Mesothelial cell of epicardium (in vitro differentiated cells): ENCODE measurements around the gene ZDHHC1. TPM values are rescaled to one million over a fixed set of nuclear protein-coding genes. Genes with fewer than 3 reads are reported as not detected.

Experiments
- DNase-seq, 2 experiments: peaks; one replicate each; pipeline ENCODE4 v3.0.0; 2021; ENCODE audit warnings: low spot score in 2 of 2; ENCODE audit not compliant: unreplicated experiment in 2 of 2
- H3K27ac Mint-ChIP-seq: 2 replicates; pipeline ENCODE4 v1.8.0; 2021; ENCODE audit warnings: mixed read lengths
- H3K27me3 Mint-ChIP-seq: 2 replicates; pipeline ENCODE4 v1.8.0; 2021; ENCODE audit warnings: low read depth, mixed read lengths
- H3K36me3 Mint-ChIP-seq: 2 replicates; pipeline ENCODE4 v1.8.0; 2021; ENCODE audit warnings: mixed read lengths
- H3K4me1 Mint-ChIP-seq: 2 replicates; pipeline ENCODE4 v1.8.0; 2021; ENCODE audit warnings: mixed read lengths
- H3K4me3 Mint-ChIP-seq: 2 replicates; pipeline ENCODE4 v1.8.0; 2021; ENCODE audit warnings: mild to moderate bottlenecking, moderate library complexity, mixed read lengths
- H3K9me3 Mint-ChIP-seq: 2 replicates; pipeline ENCODE4 v1.8.0; 2021; ENCODE audit warnings: mixed read lengths
- CTCF ChIP-seq: fragments of 200-600 bp; sonication (generic); IDR thresholded peaks from one replicate; pipeline ENCODE4 v1.5.0; 2021; ENCODE audit warnings: antibody characterized with exemption; ENCODE audit not compliant: unreplicated experiment
- total RNA-seq: library from RNA; stranded (reverse); gene quantifications from 3 replicates; pipeline ENCODE4 v1.2.1, GENCODE V29; 2021

Gene ZDHHC1
- total RNA-seq, 1 donor from 2014 or later, result 15.4 TPM

GRCh38 chr16:67461600-67462278 is 45.5 kb upstream of the ZDHHC1 start:
- TF ChIP-seq CTCF, result no peak
- Mint-ChIP-seq H3K27me3 (no peaks in the 10 kb centered on the region), H3K27ac (no peak overlapping the region), H3K4me1 (peaks cover 12% of the 10 kb centered on the region), H3K4me3 (no peak overlapping the region), H3K36me3 (no peaks in the 10 kb centered on the region), H3K9me3 (no peaks in the 10 kb centered on the region)
- no peak for DNase-seq

GRCh38 chr16:67460961-67461360 is 44.7 kb upstream of the ZDHHC1 start:
- Mint-ChIP-seq H3K27ac (no peak overlapping the region), H3K27me3 (no peaks in the 10 kb centered on the region), H3K36me3 (no peaks in the 10 kb centered on the region), H3K4me1 (peaks cover 12% of the 10 kb centered on the region), H3K4me3 (no peak overlapping the region), H3K9me3 (no peaks in the 10 kb centered on the region)
- TF ChIP-seq CTCF, result no peak
- DNase-seq, result no peak

GRCh38 chr16:67460168-67460567 is 43.9 kb upstream of the ZDHHC1 start:
- no peak overlapping the region for H3K4me3 Mint-ChIP-seq
- peaks cover 12% of the 10 kb centered on the region for H3K4me1 Mint-ChIP-seq
- no peak overlapping the region for H3K27ac Mint-ChIP-seq
- TF ChIP-seq CTCF, result no peak
- no peaks in the 10 kb centered on the region for H3K36me3 Mint-ChIP-seq
- DNase-seq, result no peak
- no peaks in the 10 kb centered on the region for H3K9me3 Mint-ChIP-seq
- no peaks in the 10 kb centered on the region for H3K27me3 Mint-ChIP-seq

- TF ChIP-seq CTCF, result no peak
- Mint-ChIP-seq H3K9me3 (no peaks in the 10 kb centered on the region), H3K27ac (no peak overlapping the region), H3K4me1 (peaks cover 12% of the 10 kb centered on the region), H3K36me3 (no peaks in the 10 kb centered on the region), H3K27me3 (no peaks in the 10 kb centered on the region), H3K4me3 (no peak overlapping the region)
- DNase-seq, result no peak
Observed at GRCh38 chr16:67459861-67460150, 43.5 kb upstream of the ZDHHC1 start.

GRCh38 chr16:67459066-67459860 is 43.0 kb upstream of the ZDHHC1 start:
- no peak for TF ChIP-seq CTCF
- no peak overlapping the region for H3K4me3 Mint-ChIP-seq
- peaks cover 12% of the 10 kb centered on the region for H3K4me1 Mint-ChIP-seq
- no peaks in the 10 kb centered on the region for H3K36me3 Mint-ChIP-seq
- DNase-seq, result no peak
- no peaks in the 10 kb centered on the region for H3K9me3 Mint-ChIP-seq
- H3K27ac Mint-ChIP-seq, result peak overlapping the region; percentile 35
- no peaks in the 10 kb centered on the region for H3K27me3 Mint-ChIP-seq
